OCI-M2 (cell line): ENCODE results near the gene DLGAP1.

Experiments
- DNase-seq: peaks from one replicate; lab custom pipeline; 2025; ENCODE audit not compliant: unreplicated experiment; lab: John Stamatoyannopoulos, UW

Gene DLGAP1

GRCh38 chr18:3649135-3649632, 805.9 kb downstream of the DLGAP1 start:
- no peak for DNase-seq

GRCh38 chr18:3648641-3649040, 806.5 kb downstream of the DLGAP1 start:
- no peak for DNase-seq

- DNase-seq = no peak
Observed at GRCh38 chr18:3648200-3648599, 806.9 kb downstream of the DLGAP1 start.

GRCh38 chr18:3647636-3648035, 807.5 kb downstream of the DLGAP1 start:
- no peak for DNase-seq

- DNase-seq = no peak
Observed at GRCh38 chr18:3645384-3646156, 809.5 kb downstream of the DLGAP1 start.

- no peak for DNase-seq
Observed at GRCh38 chr18:3634250-3634939, 820.7 kb downstream of the DLGAP1 start.

GRCh38 chr18:3631887-3632286, 823.2 kb downstream of the DLGAP1 start:
- DNase-seq = no peak

GRCh38 chr18:3626929-3627458, 828.1 kb downstream of the DLGAP1 start:
- DNase-seq = no peak

- DNase-seq = no peak
Observed at GRCh38 chr18:3625742-3626091, 829.4 kb downstream of the DLGAP1 start.

GRCh38 chr18:3624935-3625741, 830.0 kb downstream of the DLGAP1 start:
- DNase-seq = no peak

- no peak for DNase-seq
Observed at GRCh38 chr18:3624546-3624934, 830.6 kb downstream of the DLGAP1 start.

GRCh38 chr18:3623769-3624545, 831.1 kb downstream of the DLGAP1 start:
- DNase-seq = no peak

GRCh38 chr18:3620146-3621119, 834.7 kb downstream of the DLGAP1 start:
- DNase-seq = no peak

- DNase-seq = no peak
Observed at GRCh38 chr18:3619746-3620145, 835.4 kb downstream of the DLGAP1 start.

GRCh38 chr18:3619222-3619621, 835.9 kb downstream of the DLGAP1 start:
- DNase-seq = no peak

GRCh38 chr18:3616744-3617143, 838.4 kb downstream of the DLGAP1 start:
- DNase-seq = no peak

- no peak for DNase-seq
Observed at GRCh38 chr18:3616142-3616541, 839.0 kb downstream of the DLGAP1 start.

GRCh38 chr18:3615374-3615985, 839.6 kb downstream of the DLGAP1 start:
- DNase-seq = no peak

GRCh38 chr18:3612315-3612714, 842.8 kb downstream of the DLGAP1 start:
- no peak for DNase-seq
